Measurements from ENCODE around the gene HSPBAP1.

DNA sequence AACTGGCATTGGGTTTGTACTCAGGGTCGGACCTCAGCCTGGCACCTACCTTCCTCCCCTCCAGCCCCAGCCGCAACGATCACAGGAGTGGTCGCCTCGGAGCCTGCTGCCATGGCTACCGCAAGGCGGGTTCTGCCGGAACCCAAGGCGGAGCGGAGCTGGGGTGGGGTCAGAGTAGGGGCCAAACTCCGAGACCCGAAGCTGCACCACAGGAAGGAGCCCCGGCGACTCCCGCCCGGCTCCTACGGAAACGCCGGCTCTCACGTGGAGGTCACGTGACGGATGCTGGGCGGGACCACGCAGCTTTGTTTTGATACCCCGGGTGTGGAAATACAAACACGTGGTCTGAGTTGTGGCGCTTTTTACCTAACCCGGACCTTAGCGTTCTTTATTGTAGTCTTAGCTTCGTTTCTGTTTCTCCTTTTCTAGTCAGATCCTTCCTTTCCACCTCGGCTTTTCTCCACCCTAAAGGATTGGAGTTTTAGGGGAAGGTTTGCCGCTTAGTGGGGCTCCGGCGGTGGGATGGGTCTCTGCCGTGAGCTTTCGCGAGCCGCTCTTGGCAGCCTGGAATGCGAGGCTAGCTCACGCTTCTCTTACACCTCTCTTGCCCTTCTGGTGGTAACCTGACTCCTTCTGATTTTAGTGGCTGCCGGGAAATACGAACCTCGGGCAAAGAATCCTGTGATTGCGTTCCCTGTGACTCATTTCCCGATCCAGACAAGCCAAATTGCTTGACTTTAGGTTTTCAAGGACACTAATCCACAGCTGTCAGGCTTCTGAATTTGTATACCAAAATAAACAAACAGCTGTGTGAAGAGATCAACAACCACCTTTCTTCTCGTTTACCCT lies at the start of gene HSPBAP1:
- TF ChIP-seq CTCF (IDR thresholded peaks at IDR 0.05) (peak in 1 of 3 experiments; percentile 3), POLR2A (IDR thresholded peaks at IDR 0.05) (peak; percentile 5)
